ENCODE data around the gene EGFR. TPM values are rescaled to one million over a fixed set of nuclear protein-coding genes. Genes with fewer than 3 reads are reported as not detected.

Gene EGFR
- polyA plus RNA-seq, 1 donor from 2014 or later = 0.22 TPM

DNA sequence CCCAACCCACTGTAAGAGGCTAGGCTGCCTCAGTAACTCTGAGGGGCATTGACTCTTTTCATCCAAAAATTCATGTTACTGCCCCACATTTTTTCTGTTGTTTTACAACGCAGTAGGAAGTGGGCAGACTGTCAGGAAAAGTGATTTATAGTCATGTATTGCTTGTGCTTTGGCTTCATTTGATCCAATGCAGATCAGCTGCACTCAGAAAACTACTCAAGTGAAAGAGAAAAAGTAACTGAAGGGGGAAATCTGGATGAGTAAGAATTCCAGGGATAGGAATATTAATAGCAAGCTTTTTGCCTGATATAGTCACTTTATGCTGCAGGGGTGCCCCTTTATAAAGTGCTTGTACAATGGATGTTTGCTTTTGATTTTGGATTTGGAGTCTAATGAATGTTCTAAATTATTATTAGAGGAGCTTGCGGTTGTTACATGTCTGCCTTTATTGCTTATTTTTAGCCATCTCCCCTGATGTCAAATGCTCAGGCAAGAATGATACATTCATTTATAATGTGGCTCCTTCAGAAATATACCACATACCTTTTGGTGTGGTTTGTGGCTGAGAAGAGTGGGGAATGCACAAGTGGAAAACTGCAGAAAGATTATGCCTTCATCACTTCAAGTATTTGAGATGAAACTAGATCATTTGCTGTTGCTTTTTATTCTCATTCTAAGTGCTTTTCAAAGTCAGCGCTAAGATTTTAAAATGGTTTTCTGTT is 86.1 kb downstream of the EGFR start:
- no peak overlapping the region for H3K27ac ChIP-seq (ENCODE audit: low read length)
- no peaks in the 10 kb centered on the region for H3K79me2 ChIP-seq (replicated peaks; ENCODE audit: insufficient read depth, low read length)
- H3F3A ChIP-seq (ENCODE audit: insufficient read depth, low read length, poor library complexity, severe bottlenecking) = no peaks in the 10 kb centered on the region
- H3K9ac ChIP-seq (ENCODE audit: low read length) = no peak overlapping the region
- H3K9me3 ChIP-seq (ENCODE audit: low read length) = no peaks in the 10 kb centered on the region
- H4K20me1 ChIP-seq (ENCODE audit: insufficient read depth) = no peaks in the 10 kb centered on the region
- no peaks in the 10 kb centered on the region for H3K9me2 ChIP-seq (ENCODE audit: insufficient read depth, low read length)
- TF ChIP-seq SMC3 (conservative IDR thresholded peaks at IDR 0.05; ENCODE audit: poor library complexity) (no peak), EP300 (conservative IDR thresholded peaks at IDR 0.05; ENCODE audit: poor library complexity, severe bottlenecking) (no peak), EZH2 (IDR thresholded peaks at IDR 0.05; ENCODE audit: borderline replicate concordance, insufficient read depth, low read length, poor library complexity, severe bottlenecking) (no peak), TAF1 (IDR thresholded peaks at IDR 0.05; ENCODE audit: low read depth) (no peak), RAD21 (conservative IDR thresholded peaks at IDR 0.05) (no peak), MXI1 (conservative IDR thresholded peaks at IDR 0.05; ENCODE audit: poor library complexity, severe bottlenecking) (no peak), POLR2AphosphoS5 (IDR thresholded peaks at IDR 0.05) (no peak)
- TF ChIP-seq, protein P1, sequence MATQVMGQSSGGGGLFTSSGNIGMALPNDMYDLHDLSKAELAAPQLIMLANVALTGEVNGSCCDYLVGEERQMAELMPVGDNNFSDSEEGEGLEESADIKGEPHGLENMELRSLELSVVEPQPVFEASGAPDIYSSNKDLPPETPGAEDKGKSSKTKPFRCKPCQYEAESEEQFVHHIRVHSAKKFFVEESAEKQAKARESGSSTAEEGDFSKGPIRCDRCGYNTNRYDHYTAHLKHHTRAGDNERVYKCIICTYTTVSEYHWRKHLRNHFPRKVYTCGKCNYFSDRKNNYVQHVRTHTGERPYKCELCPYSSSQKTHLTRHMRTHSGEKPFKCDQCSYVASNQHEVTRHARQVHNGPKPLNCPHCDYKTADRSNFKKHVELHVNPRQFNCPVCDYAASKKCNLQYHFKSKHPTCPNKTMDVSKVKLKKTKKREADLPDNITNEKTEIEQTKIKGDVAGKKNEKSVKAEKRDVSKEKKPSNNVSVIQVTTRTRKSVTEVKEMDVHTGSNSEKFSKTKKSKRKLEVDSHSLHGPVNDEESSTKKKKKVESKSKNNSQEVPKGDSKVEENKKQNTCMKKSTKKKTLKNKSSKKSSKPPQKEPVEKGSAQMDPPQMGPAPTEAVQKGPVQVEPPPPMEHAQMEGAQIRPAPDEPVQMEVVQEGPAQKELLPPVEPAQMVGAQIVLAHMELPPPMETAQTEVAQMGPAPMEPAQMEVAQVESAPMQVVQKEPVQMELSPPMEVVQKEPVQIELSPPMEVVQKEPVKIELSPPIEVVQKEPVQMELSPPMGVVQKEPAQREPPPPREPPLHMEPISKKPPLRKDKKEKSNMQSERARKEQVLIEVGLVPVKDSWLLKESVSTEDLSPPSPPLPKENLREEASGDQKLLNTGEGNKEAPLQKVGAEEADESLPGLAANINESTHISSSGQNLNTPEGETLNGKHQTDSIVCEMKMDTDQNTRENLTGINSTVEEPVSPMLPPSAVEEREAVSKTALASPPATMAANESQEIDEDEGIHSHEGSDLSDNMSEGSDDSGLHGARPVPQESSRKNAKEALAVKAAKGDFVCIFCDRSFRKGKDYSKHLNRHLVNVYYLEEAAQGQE (IDR thresholded peaks at IDR 0.05; ENCODE audit: borderline replicate concordance) = no peak
- TF ChIP-seq, protein P2, sequence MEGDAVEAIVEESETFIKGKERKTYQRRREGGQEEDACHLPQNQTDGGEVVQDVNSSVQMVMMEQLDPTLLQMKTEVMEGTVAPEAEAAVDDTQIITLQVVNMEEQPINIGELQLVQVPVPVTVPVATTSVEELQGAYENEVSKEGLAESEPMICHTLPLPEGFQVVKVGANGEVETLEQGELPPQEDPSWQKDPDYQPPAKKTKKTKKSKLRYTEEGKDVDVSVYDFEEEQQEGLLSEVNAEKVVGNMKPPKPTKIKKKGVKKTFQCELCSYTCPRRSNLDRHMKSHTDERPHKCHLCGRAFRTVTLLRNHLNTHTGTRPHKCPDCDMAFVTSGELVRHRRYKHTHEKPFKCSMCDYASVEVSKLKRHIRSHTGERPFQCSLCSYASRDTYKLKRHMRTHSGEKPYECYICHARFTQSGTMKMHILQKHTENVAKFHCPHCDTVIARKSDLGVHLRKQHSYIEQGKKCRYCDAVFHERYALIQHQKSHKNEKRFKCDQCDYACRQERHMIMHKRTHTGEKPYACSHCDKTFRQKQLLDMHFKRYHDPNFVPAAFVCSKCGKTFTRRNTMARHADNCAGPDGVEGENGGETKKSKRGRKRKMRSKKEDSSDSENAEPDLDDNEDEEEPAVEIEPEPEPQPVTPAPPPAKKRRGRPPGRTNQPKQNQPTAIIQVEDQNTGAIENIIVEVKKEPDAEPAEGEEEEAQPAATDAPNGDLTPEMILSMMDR (IDR thresholded peaks at IDR 0.05; ENCODE audit: poor library complexity, severe bottlenecking) = no peak
- H2AFZ ChIP-seq (ENCODE audit: low read depth, low read length) = no peak overlapping the region
- no peaks in the 10 kb centered on the region for H3K27me3 ChIP-seq (ENCODE audit: insufficient read depth, low read depth, low read length)
- H3K4me3 ChIP-seq (ENCODE audit: low read length) = no peak overlapping the region
- H3K36me3 ChIP-seq (ENCODE audit: insufficient read depth, low read length) = no peaks in the 10 kb centered on the region
- no peak overlapping the region for H3K4me2 ChIP-seq (ENCODE audit: low read length)

DNA sequence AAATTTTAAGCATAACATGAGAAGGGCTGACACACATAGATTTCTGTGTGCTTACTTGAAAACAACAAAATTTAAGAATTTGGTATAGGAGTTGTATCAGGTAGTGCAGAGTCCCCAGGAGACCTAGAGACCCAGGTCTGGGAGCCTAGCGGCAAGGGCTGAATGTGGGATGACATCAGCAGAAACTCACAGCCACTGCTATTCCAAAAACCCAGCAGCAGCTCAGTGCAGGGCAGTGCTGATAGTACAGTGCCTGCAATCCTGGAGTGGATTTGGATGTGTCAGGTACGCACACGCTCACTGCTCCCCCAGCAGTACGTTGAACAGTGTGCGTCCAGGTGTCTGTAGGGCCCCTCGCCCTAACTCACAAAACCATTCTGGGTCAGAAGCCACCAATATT is 87.1 kb downstream of the EGFR start:
- Histone ChIP-seq H3K79me2 (replicated peaks; ENCODE audit: insufficient read depth, low read length) (no peaks in the 10 kb centered on the region), H3F3A (ENCODE audit: insufficient read depth, low read length, poor library complexity, severe bottlenecking) (no peaks in the 10 kb centered on the region), H3K27me3 (ENCODE audit: insufficient read depth, low read depth, low read length) (no peaks in the 10 kb centered on the region), H3K4me2 (ENCODE audit: low read length) (no peak overlapping the region), H2AFZ (ENCODE audit: low read depth, low read length) (no peak overlapping the region), H3K4me3 (ENCODE audit: low read length) (no peak overlapping the region), H3K9me2 (ENCODE audit: insufficient read depth, low read length) (no peaks in the 10 kb centered on the region), H3K27ac (ENCODE audit: low read length) (no peak overlapping the region), H3K9me3 (ENCODE audit: low read length) (no peaks in the 10 kb centered on the region), H3K9ac (ENCODE audit: low read length) (no peak overlapping the region), H3K36me3 (ENCODE audit: insufficient read depth, low read length) (no peaks in the 10 kb centered on the region), H4K20me1 (ENCODE audit: insufficient read depth) (no peaks in the 10 kb centered on the region)
- TF ChIP-seq, protein P2 (IDR thresholded peaks at IDR 0.05; ENCODE audit: poor library complexity, severe bottlenecking) = no peak
- no peak for TF ChIP-seq TAF1 (IDR thresholded peaks at IDR 0.05; ENCODE audit: low read depth)
- no peak for TF ChIP-seq SMC3 (conservative IDR thresholded peaks at IDR 0.05; ENCODE audit: poor library complexity)
- no peak for TF ChIP-seq EZH2 (IDR thresholded peaks at IDR 0.05; ENCODE audit: borderline replicate concordance, insufficient read depth, low read length, poor library complexity, severe bottlenecking)
- TF ChIP-seq EP300 (conservative IDR thresholded peaks at IDR 0.05; ENCODE audit: poor library complexity, severe bottlenecking) = no peak
- TF ChIP-seq, protein P1 (IDR thresholded peaks at IDR 0.05; ENCODE audit: borderline replicate concordance) = no peak
- TF ChIP-seq POLR2AphosphoS5 (IDR thresholded peaks at IDR 0.05) = no peak
- TF ChIP-seq RAD21 (conservative IDR thresholded peaks at IDR 0.05) = no peak
- TF ChIP-seq MXI1 (conservative IDR thresholded peaks at IDR 0.05; ENCODE audit: poor library complexity, severe bottlenecking) = no peak

All from neural cell (in vitro differentiated cells).